ENCODE results near the gene B4GAT1.

DNA sequence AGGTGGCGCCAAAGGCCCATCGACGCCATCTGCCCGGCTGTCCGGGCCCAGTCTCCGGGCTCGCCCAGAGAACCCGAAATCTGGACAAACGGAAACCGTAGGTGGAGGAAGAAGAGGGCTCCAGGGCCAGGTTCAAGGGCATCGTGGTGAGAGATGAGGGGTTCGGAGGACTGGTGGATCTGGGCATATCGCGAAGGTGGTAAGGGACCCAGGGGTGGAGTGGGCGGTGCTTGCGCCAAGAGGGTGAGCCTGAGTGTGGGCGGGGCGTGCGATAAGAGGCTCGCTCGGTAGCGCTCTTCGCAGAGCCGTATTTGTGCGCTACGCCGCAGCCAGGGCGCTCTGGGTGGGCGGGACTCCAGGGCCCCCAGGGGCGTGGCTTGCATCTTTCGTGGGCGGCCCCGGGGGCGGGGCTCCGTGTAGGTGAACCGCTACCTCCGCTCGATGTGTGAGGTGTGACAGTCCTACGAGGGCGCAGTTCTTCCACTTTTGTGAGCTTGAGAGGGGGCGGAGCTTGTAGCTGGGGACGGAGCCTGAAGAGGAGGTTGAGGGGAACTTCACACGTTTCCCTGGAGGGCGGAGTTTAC lies 35.4 kb downstream of the B4GAT1 start:
- TF ChIP-seq CTCF (conservative IDR thresholded peaks at IDR 0.05) (peak; percentile 95), EZH2 (IDR thresholded peaks at IDR 0.05; ENCODE audit: low read depth) (no peak)
